H9 (cell line): ENCODE measurements around the gene CCNC. TPM values are rescaled to one million over a fixed set of nuclear protein-coding genes. Genes with fewer than 3 reads are reported as not detected.

ENCODE experiments used
- DNase-seq: peaks from one replicate; pipeline ENCODE4 v3.0.0-alpha.2; 2017
- H2AFZ ChIP-seq: one replicate; pipeline ENCODE4 v1.6.1; 2013; ENCODE audit warnings: mild to moderate bottlenecking, low read length, control low read depth, moderate library complexity
- H2AK5ac ChIP-seq: 2 replicates; pipeline ENCODE4 v1.6.1; 2013; ENCODE audit warnings: low read length, control low read depth, mixed read lengths; ENCODE audit not compliant: insufficient read length
- H2BK120ac ChIP-seq: one replicate; pipeline ENCODE4 v1.6.1; 2013; ENCODE audit warnings: low read depth, mild to moderate bottlenecking, low read length, control low read depth, inconsistent platforms; ENCODE audit not compliant: poor library complexity, severe bottlenecking
- H2BK12ac ChIP-seq: 2 replicates; pipeline ENCODE4 v1.6.1; 2013; ENCODE audit warnings: low read length, control low read depth, mixed read lengths, low read depth; ENCODE audit not compliant: insufficient read length
- H2BK15ac ChIP-seq: 2 replicates; pipeline ENCODE4 v1.6.1; 2013; ENCODE audit warnings: low read depth, low read length, control low read depth
- H2BK20ac ChIP-seq: one replicate; pipeline ENCODE4 v1.6.1; 2013; ENCODE audit warnings: low read depth, mild to moderate bottlenecking, low read length, control low read depth, inconsistent platforms; ENCODE audit not compliant: poor library complexity, severe bottlenecking
- H2BK5ac ChIP-seq: 2 replicates; pipeline ENCODE4 v1.6.1; 2013; ENCODE audit warnings: low read length, control low read depth, mixed read lengths; ENCODE audit not compliant: insufficient read length
- H3K14ac ChIP-seq: 2 replicates; pipeline ENCODE4 v1.6.1; 2013; ENCODE audit warnings: low read length, control low read depth; ENCODE audit not compliant: insufficient read depth
- H3K18ac ChIP-seq: 2 replicates; pipeline ENCODE4 v1.6.1; 2013; ENCODE audit warnings: low read depth, mild to moderate bottlenecking, mixed read lengths, low read length, control low read depth; ENCODE audit not compliant: insufficient read length
- H3K23ac ChIP-seq: 2 replicates; pipeline ENCODE4 v1.6.1; 2013; ENCODE audit warnings: low read length, control low read depth, mixed read lengths, low read depth; ENCODE audit not compliant: insufficient read length
- H3K23me2 ChIP-seq: 2 replicates; pipeline ENCODE4 v1.6.1; 2013; ENCODE audit warnings: low read depth, mild to moderate bottlenecking, mixed read lengths, low read length, control low read depth; ENCODE audit not compliant: insufficient read length, poor library complexity, severe bottlenecking
- H3K27ac ChIP-seq: 2 replicates; pipeline ENCODE4 v1.5.1; 2013; ENCODE audit warnings: low read length, control low read depth, mixed read lengths, low read depth; ENCODE audit not compliant: insufficient read length
- H3K27me3 ChIP-seq: 2 replicates; pipeline ENCODE4 v1.6.1; 2013; ENCODE audit warnings: low read length, control low read depth, inconsistent platforms; ENCODE audit not compliant: insufficient read depth
- H3K4ac ChIP-seq: 2 replicates; pipeline ENCODE4 v1.6.1; 2013; ENCODE audit warnings: low read depth, mild to moderate bottlenecking, control low read depth, inconsistent platforms, low read length, moderate library complexity
- H3K4me1 ChIP-seq: 2 replicates; pipeline ENCODE4 v1.6.1; 2013; ENCODE audit warnings: low read length, control low read depth, inconsistent platforms; ENCODE audit not compliant: insufficient read depth
- H3K4me2 ChIP-seq: 2 replicates; pipeline ENCODE4 v1.6.1; 2013; ENCODE audit warnings: low read length, control low read depth, mixed read lengths; ENCODE audit not compliant: insufficient read length, insufficient read depth
- H3K56ac ChIP-seq: 2 replicates; pipeline ENCODE4 v1.6.1; 2013; ENCODE audit warnings: low read depth, mild to moderate bottlenecking, mixed read lengths, low read length, control low read depth; ENCODE audit not compliant: insufficient read length
- H3K79me1 ChIP-seq: 2 replicates; pipeline ENCODE4 v1.6.1; 2013; ENCODE audit warnings: low read depth, mild to moderate bottlenecking, moderate library complexity, low read length, control low read depth, inconsistent platforms; ENCODE audit not compliant: insufficient read depth, poor library complexity, severe bottlenecking
- H3K79me2 ChIP-seq: 2 replicates; pipeline ENCODE4 v1.6.1; 2013; ENCODE audit warnings: low read length, control low read depth, inconsistent platforms; ENCODE audit not compliant: insufficient read depth
- H3K9ac ChIP-seq: 2 replicates; pipeline ENCODE4 v1.6.1; 2013; ENCODE audit warnings: low read length, control low read depth, mixed read lengths; ENCODE audit not compliant: insufficient read length; ENCODE audit errors: extremely low read depth
- H3K9me3 ChIP-seq: one replicate; pipeline ENCODE4 v1.6.1; 2013; ENCODE audit warnings: low read depth, low read length, inconsistent platforms; ENCODE audit not compliant: control insufficient read depth
- H3T11ph ChIP-seq: one replicate; pipeline ENCODE4 v1.6.1; 2013; ENCODE audit warnings: mild to moderate bottlenecking, low read length, control low read depth, inconsistent platforms
- H4K20me1 ChIP-seq: one replicate; pipeline ENCODE4 v1.6.1; 2013; ENCODE audit not compliant: control insufficient read depth, insufficient read length, insufficient read depth
- H4K5ac ChIP-seq: 2 replicates; pipeline ENCODE4 v1.6.1; 2013; ENCODE audit warnings: low read depth, mild to moderate bottlenecking, mixed read lengths, low read length, control low read depth; ENCODE audit not compliant: insufficient read length
- H4K8ac ChIP-seq: replicated peaks from 2 replicates; pipeline ENCODE4 v1.6.1; 2013; ENCODE audit warnings: low read length, control low read depth, mixed read lengths, low read depth; ENCODE audit not compliant: insufficient read length
- H4K91ac ChIP-seq: 2 replicates; pipeline ENCODE4 v1.6.1; 2013; ENCODE audit warnings: low read depth, mild to moderate bottlenecking, moderate library complexity, mixed read lengths, low read length, control low read depth; ENCODE audit not compliant: insufficient read length
- H3K27ac Mint-ChIP-seq, 3 experiments: 2 replicates in 2 of 3; 3 replicates in 1 of 3; pipeline ENCODE4 v1.8.0; 2020 to 2021; ENCODE audit warnings: mixed read lengths in 3 of 3, mild to moderate bottlenecking in 1 of 3, moderate library complexity in 1 of 3
- H3K27me3 Mint-ChIP-seq: 2 replicates; pipeline ENCODE4 v1.8.0; 2021; ENCODE audit warnings: low read depth, mild to moderate bottlenecking, moderate library complexity, mixed read lengths
- H3K36me3 Mint-ChIP-seq, 3 experiments: 2 replicates in 2 of 3; 3 replicates in 1 of 3; pipeline ENCODE4 v1.8.0; 2020 to 2021; ENCODE audit warnings: low read depth in 3 of 3, mixed read lengths in 3 of 3; ENCODE audit not compliant: insufficient read depth in 1 of 3
- H3K4me1 Mint-ChIP-seq, 2 experiments: 2 replicates each; pipeline ENCODE4 v1.8.0; 2020; ENCODE audit warnings: mixed read lengths in 2 of 2
- H3K4me3 Mint-ChIP-seq, 2 experiments: 2 replicates in 1 of 2; 3 replicates in 1 of 2; pipeline ENCODE4 v1.8.0; 2020 to 2021; ENCODE audit warnings: mild to moderate bottlenecking in 2 of 2, mixed read lengths in 2 of 2, moderate library complexity in 1 of 2
- H3K9me3 Mint-ChIP-seq, 2 experiments: 2 replicates in 1 of 2; 3 replicates in 1 of 2; pipeline ENCODE4 v1.8.0; 2020; ENCODE audit warnings: mild to moderate bottlenecking in 2 of 2, mixed read lengths in 2 of 2, moderate library complexity in 1 of 2
- WGBS: extraction: QIAGEN DNeasy Blood & Tissue Kit; methylation state at CpG from one replicate; pipeline ENCODE4 v1.1.7; 2013; ENCODE audit warnings: missing lambda C conversion rate, low lambda C conversion rate, mixed read lengths; ENCODE audit not compliant: insufficient read length; ENCODE audit errors: extremely low coverage; 5-methylcytosine and 5-hydroxymethylcytosine counted together
- total RNA-seq: library from RNA; stranded (reverse); gene quantifications from 2 replicates; pipeline ENCODE4 v1.2.1, GENCODE V29; 2021
- TF ChIP-seq, protein P1 (sequence below): fragments of 200-600 bp; sonication (generic); conservative IDR thresholded peaks from 3 replicates; pipeline ENCODE4 v1.8.0; 2021; ENCODE audit warnings: antibody characterized with exemption, mild to moderate bottlenecking

Gene CCNC
- total RNA-seq, 1 experiment from 2014 or later = 112 TPM

DNA sequence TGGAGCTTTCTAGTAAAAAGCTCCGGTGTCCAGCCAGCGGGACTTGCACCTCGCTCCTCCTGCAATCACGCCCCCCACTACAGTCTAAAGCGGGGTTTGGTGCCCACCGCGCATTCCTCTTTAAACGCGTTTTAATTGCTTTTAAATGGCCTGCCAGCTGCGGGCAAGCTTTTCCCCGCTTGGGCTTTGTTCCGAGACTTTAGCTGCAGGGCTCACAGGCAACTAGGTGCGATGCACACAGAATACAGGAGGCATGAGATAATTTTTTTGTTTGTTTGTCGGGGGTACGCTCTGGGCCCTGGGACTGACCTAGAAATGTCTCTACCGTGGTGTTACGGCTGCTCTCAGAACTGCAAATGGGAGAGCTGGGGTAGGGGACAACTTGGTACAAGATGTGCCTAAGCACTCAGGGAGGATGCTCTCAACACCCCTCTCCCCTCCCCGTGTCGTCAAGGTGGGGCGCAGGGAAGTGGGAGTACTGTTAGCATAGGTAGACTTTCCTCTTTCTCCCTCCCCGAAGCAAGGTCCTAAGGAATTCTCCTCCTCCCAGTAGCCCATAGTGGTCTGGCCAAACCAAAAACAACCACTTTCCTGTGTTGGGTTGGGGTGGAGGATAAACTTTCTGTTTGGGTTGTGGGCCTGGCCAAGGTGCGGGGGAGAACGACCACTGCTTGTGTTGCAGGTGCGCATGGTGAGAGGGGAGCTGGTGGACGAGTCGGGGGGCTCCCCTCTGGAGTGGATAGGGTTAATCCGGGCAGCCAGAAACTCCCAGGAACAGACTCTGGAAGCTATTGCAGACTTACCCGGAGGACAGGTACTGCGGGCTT, 39.8 kb upstream of the CCNC start:
- Histone ChIP-seq H3K4me2 (peak overlapping the region; percentile 28), H3K18ac (no peak overlapping the region), H3T11ph (no peak overlapping the region), H3K79me2 (no peaks in the 10 kb centered on the region), H3K27ac (no peak overlapping the region), H3K4me1 (no peaks in the 10 kb centered on the region), H3K23me2 (no peaks in the 10 kb centered on the region), H3K14ac (no peak overlapping the region), H3K4ac (no peak overlapping the region), H2BK5ac (no peak overlapping the region), H3K9ac (no peak overlapping the region), H2BK12ac (no peak overlapping the region), H4K91ac (no peak overlapping the region), H2AK5ac (no peak overlapping the region), H2BK20ac (no peak overlapping the region), H3K79me1 (no peaks in the 10 kb centered on the region), H4K8ac (no peak overlapping the region), H2AFZ (no peak overlapping the region), H3K27me3 (peaks cover 94% of the 10 kb centered on the region), H2BK120ac (no peak overlapping the region), H3K9me3 (no peaks in the 10 kb centered on the region), H4K20me1 (no peaks in the 10 kb centered on the region), H4K5ac (no peak overlapping the region), H3K23ac (no peak overlapping the region), H3K56ac (no peak overlapping the region), H2BK15ac (no peak overlapping the region)
- Mint-ChIP-seq H3K27ac (no peak overlapping the region), H3K4me3 (peak overlapping the region in 1 of 2 experiments; percentile 66; a peak in 3 of 5 replicates), H3K36me3 (no peaks in the 10 kb centered on the region), H3K9me3 (peaks cover 0 to 3% of the 10 kb centered on the region in 2 experiments; a peak in 2 of 5 replicates), H3K4me1 (peaks cover 27 to 59% of the 10 kb centered on the region in 2 experiments), H3K27me3 (peaks cover 100% of the 10 kb centered on the region)
- DNase-seq = no peak
- TF ChIP-seq, protein P1, sequence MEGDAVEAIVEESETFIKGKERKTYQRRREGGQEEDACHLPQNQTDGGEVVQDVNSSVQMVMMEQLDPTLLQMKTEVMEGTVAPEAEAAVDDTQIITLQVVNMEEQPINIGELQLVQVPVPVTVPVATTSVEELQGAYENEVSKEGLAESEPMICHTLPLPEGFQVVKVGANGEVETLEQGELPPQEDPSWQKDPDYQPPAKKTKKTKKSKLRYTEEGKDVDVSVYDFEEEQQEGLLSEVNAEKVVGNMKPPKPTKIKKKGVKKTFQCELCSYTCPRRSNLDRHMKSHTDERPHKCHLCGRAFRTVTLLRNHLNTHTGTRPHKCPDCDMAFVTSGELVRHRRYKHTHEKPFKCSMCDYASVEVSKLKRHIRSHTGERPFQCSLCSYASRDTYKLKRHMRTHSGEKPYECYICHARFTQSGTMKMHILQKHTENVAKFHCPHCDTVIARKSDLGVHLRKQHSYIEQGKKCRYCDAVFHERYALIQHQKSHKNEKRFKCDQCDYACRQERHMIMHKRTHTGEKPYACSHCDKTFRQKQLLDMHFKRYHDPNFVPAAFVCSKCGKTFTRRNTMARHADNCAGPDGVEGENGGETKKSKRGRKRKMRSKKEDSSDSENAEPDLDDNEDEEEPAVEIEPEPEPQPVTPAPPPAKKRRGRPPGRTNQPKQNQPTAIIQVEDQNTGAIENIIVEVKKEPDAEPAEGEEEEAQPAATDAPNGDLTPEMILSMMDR = no peak
- WGBS = no CpG with 5 or more reads among the region's 29 CpGs
